ENCODE measurements around the gene TAF7. TPM values are rescaled to one million over a fixed set of nuclear protein-coding genes. Genes with fewer than 3 reads are reported as not detected.
"Not testable (repeated sequence)": the region's sequence is repeated elsewhere in the genome, so short reads cannot be mapped to it uniquely, and the experiment has no call there.

The TAF7 gene
- polyA plus RNA-seq, 1 donor: 88.9 TPM

DNA sequence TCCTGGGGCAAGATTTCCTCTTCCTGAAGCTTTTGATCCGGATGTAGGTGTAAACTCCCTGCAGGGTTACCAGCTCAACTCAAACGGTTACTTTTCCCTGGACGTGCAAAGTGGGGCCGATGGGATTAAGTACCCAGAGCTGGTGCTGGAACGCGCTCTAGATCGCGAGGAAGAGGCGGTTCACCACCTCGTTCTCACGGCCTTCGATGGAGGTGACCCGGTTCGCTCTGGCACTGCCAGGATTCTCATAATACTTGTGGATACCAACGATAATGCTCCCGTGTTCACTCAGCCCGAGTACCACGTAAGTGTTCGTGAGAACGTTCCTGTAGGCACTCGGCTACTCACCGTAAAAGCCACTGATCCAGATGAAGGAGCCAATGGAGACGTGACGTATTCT lies 35.1 kb upstream of the TAF7 start:
- H3K9me3 ChIP-seq (ENCODE audit: control insufficient read depth, low read depth, low read length): peaks cover 37% of the 10 kb centered on the region
- H3K4me1 ChIP-seq (ENCODE audit: control insufficient read depth, insufficient read depth, low read length): no peaks in the 10 kb centered on the region
- H3K27ac ChIP-seq (ENCODE audit: low read length): no peak overlapping the region
- DNase-seq: no peak
- H3K4me3 ChIP-seq (ENCODE audit: low read length): no peak overlapping the region
- peaks cover 36% of the 10 kb centered on the region for H3K27me3 ChIP-seq (ENCODE audit: control insufficient read depth, insufficient read depth, low read length)
- WGBS (ENCODE audit: insufficient coverage, low lambda C conversion rate): no CpG with 5 or more reads among the region's 24 CpGs
- no peaks in the 10 kb centered on the region for H3K36me3 ChIP-seq (ENCODE audit: control insufficient read depth, insufficient read depth, low read length)

DNA sequence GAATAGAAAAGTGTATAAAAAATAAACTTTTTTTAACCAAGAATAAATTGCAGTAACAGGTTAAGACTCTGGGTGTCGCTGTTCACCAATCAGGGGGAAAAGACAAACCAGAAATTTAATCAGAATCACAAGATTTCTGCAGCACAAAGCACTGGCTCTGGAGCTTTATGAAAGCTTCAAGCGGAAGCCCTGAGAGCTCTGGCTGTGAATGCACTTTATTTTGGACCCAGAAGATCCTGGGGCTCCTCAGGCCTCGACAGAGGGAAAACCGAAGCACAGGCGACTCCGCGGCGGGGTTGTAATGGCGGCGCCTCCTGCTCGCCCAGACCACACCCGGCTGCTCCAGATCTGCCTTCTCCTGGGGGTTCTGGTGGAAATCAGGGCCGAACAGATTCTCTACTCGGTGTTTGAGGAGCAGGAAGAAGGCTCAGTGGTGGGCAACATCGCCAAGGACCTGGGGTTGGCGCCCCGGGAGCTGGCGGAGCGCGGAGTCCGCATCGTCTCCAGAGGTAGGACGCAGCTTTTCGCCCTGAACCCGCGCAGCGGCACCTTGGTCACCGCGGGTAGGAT lies 34.4 kb upstream of the TAF7 start, which contains the start of gene PCDHGA4:
PCDHGA4 (plus strand) TSS at position 122 of the 570 bp plus-strand sequence; CDS start at position 209, 87 bp downstream.
- peaks cover 39% of the 10 kb centered on the region for H3K9me3 ChIP-seq (ENCODE audit: control insufficient read depth, low read depth, low read length)
- H3K4me1 ChIP-seq (ENCODE audit: control insufficient read depth, insufficient read depth, low read length): no peaks in the 10 kb centered on the region
- no peak for DNase-seq
- WGBS (ENCODE audit: insufficient coverage, low lambda C conversion rate): 0% methylated on average over 1 of the region's 29 CpGs
- no peak within 1 kb of the TSS for H3K4me3 ChIP-seq (ENCODE audit: low read length)
- H3K27me3 ChIP-seq (ENCODE audit: control insufficient read depth, insufficient read depth, low read length): peaks cover 36% of the 10 kb centered on the region
- H3K36me3 ChIP-seq (ENCODE audit: control insufficient read depth, insufficient read depth, low read length): no peaks in the 10 kb centered on the region
- no peak within 1 kb of the TSS for H3K27ac ChIP-seq (ENCODE audit: low read length)

- no peaks in the 10 kb centered on the region for H3K36me3 ChIP-seq (ENCODE audit: control insufficient read depth, insufficient read depth, low read length)
- H3K9me3 ChIP-seq (ENCODE audit: control insufficient read depth, low read depth, low read length): peaks cover 31% of the 10 kb centered on the region
- H3K27ac ChIP-seq (ENCODE audit: low read length): no peak overlapping the region
- H3K4me3 ChIP-seq (ENCODE audit: low read length): no peak overlapping the region
- peaks cover 35% of the 10 kb centered on the region for H3K27me3 ChIP-seq (ENCODE audit: control insufficient read depth, insufficient read depth, low read length)
- DNase-seq: no peak
- WGBS (ENCODE audit: insufficient coverage, low lambda C conversion rate): no CpG with 5 or more reads among the region's 36 CpGs
- H3K4me1 ChIP-seq (ENCODE audit: control insufficient read depth, insufficient read depth, low read length): no peaks in the 10 kb centered on the region
These were observed 31.0 kb upstream of the TAF7 start for GRCh38 chr5:141351591-141351990.

DNA sequence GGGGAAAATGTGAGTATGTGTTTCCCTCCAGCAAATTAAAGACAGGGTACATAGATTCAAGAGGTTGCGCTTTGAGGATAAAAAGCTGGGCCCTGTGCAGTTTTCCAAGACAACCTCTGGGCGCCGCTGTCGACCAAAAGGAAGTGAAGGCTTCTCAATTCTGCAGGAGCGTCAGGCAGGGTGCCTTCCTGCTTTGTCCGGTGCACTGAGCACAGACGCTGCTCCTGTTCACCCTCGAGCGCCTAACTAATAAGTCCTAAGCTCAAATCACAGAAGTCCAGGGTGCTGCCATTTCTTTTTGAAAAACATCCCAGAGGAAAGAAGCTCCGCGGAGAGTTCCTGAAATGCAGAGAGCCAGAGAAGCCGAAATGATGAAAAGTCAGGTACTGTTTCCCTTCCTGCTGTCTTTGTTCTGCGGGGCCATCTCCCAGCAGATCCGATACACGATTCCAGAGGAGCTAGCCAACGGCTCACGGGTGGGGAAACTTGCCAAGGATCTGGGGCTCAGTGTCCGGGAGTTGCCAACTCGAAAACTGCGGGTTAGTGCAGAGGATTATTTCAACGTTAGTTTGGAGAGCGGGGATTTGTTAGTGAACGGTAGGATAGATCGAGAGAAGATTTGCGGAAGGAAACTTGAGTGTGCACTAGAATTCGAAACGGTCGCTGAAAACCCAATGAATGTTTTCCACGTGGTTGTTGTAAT lies 29.5 kb upstream of the TAF7 start, which contains the start of gene PCDHGB1:
PCDHGB1 (plus strand) TSS at position 183 of the 703 bp plus-strand sequence; CDS start at position 345, 162 bp downstream.
- peaks cover 31% of the 10 kb centered on the region for H3K27me3 ChIP-seq (ENCODE audit: control insufficient read depth, insufficient read depth, low read length)
- H3K4me1 ChIP-seq (ENCODE audit: control insufficient read depth, insufficient read depth, low read length): no peaks in the 10 kb centered on the region
- DNase-seq: no peak
- H3K9me3 ChIP-seq (ENCODE audit: control insufficient read depth, low read depth, low read length): peaks cover 33% of the 10 kb centered on the region
- WGBS (ENCODE audit: insufficient coverage, low lambda C conversion rate): 60% methylated on average over 1 of the region's 29 CpGs
- no peak within 1 kb of the TSS for H3K4me3 ChIP-seq (ENCODE audit: low read length)
- H3K27ac ChIP-seq (ENCODE audit: low read length): no peak within 1 kb of the TSS
- H3K36me3 ChIP-seq (ENCODE audit: control insufficient read depth, insufficient read depth, low read length): no peaks in the 10 kb centered on the region

GRCh38 chr5:141346017-141346416 lies 25.4 kb upstream of the TAF7 start:
- no CpG with 5 or more reads among the region's 35 CpGs for WGBS (ENCODE audit: insufficient coverage, low lambda C conversion rate)
- H3K27me3 ChIP-seq (ENCODE audit: control insufficient read depth, insufficient read depth, low read length): peaks cover 28% of the 10 kb centered on the region

DNA sequence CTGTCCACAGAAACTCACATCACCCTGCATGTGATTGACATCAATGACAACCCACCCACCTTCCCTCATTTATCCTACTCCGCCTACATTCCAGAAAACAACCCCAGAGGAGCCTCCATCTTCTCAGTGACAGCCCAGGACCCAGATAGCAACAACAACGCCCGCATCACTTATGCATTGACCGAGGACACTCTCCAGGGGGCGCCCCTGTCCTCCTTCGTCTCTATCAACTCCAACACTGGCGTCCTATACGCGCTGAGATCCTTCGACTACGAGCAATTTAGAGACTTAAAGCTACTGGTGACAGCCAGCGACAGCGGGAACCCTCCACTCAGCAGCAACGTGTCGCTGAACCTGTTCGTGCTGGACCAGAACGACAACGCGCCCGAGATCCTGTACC lies 24.7 kb upstream of the TAF7 start:
- Histone ChIP-seq H3K4me3 (ENCODE audit: low read length) (no peak overlapping the region), H3K36me3 (ENCODE audit: control insufficient read depth, insufficient read depth, low read length) (no peaks in the 10 kb centered on the region), H3K4me1 (ENCODE audit: control insufficient read depth, insufficient read depth, low read length) (no peaks in the 10 kb centered on the region), H3K27me3 (ENCODE audit: control insufficient read depth, insufficient read depth, low read length) (peaks cover 25% of the 10 kb centered on the region), H3K27ac (ENCODE audit: low read length) (no peak overlapping the region), H3K9me3 (ENCODE audit: control insufficient read depth, low read depth, low read length) (peaks cover 33% of the 10 kb centered on the region)
- DNase-seq: no peak
- no CpG with 5 or more reads among the region's 20 CpGs for WGBS (ENCODE audit: insufficient coverage, low lambda C conversion rate)

More at GRCh38 chr5:141346017-141346416, 25.4 kb upstream of the TAF7 start:
- H3K27ac ChIP-seq (ENCODE audit: low read length); DNase-seq; H3K4me1 ChIP-seq (ENCODE audit: control insufficient read depth, insufficient read depth, low read length); H3K4me3 ChIP-seq (ENCODE audit: low read length); H3K36me3 ChIP-seq (ENCODE audit: control insufficient read depth, insufficient read depth, low read length): not testable (repeated sequence)
- peaks cover 27% of the 10 kb centered on the region for H3K9me3 ChIP-seq (ENCODE audit: control insufficient read depth, low read depth, low read length)

DNA sequence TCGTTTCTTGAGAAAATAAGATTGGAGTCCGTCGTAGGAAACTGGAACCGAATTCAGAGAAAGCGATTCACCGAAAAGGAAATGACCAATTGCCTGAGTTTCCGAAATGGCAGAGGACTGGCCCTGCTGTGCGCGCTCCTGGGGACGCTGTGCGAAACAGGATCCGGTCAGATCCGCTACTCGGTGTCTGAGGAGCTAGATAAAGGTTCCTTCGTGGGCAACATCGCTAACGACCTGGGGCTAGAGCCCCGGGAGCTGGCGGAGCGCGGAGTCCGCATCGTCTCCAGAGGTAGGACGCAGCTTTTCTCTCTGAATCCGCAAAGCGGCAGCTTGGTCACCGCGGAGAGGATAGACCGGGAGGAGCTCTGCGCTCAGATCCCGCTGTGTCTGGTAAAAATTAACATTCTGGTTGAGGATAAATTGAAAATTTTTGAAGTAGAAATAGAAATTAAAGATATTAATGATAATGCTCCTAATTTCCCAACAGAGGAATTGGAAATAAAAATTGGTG lies 23.4 kb upstream of the TAF7 start:
- no peak overlapping the region for H3K4me3 ChIP-seq (ENCODE audit: low read length)
- H3K27me3 ChIP-seq (ENCODE audit: control insufficient read depth, insufficient read depth, low read length): peaks cover 28% of the 10 kb centered on the region
- 34% methylated on average over 7 of the region's 31 CpGs for WGBS (ENCODE audit: insufficient coverage, low lambda C conversion rate)

GRCh38 chr5:141343242-141343952 lies 22.8 kb upstream of the TAF7 start, which contains the start of gene PCDHGA3:
TSS of gene PCDHGA3 (plus strand) at chr5:141343829. CDS start at chr5:141344034, 205 bp downstream.
- DNase-seq: no peak
- 0% methylated on average over 1 of the region's 9 CpGs for WGBS (ENCODE audit: insufficient coverage, low lambda C conversion rate)
- Histone ChIP-seq H3K36me3 (ENCODE audit: control insufficient read depth, insufficient read depth, low read length) (no peaks in the 10 kb centered on the region), H3K27me3 (ENCODE audit: control insufficient read depth, insufficient read depth, low read length) (peaks cover 32% of the 10 kb centered on the region), H3K4me3 (ENCODE audit: low read length) (no peak within 1 kb of the TSS), H3K4me1 (ENCODE audit: control insufficient read depth, insufficient read depth, low read length) (no peaks in the 10 kb centered on the region), H3K9me3 (ENCODE audit: control insufficient read depth, low read depth, low read length) (peaks cover 35% of the 10 kb centered on the region), H3K27ac (ENCODE audit: low read length) (no peak within 1 kb of the TSS)

More for the DNA sequence above, 23.4 kb upstream of the TAF7 start:
- Histone ChIP-seq H3K4me1 (ENCODE audit: control insufficient read depth, insufficient read depth, low read length) (no peaks in the 10 kb centered on the region), H3K36me3 (ENCODE audit: control insufficient read depth, insufficient read depth, low read length) (no peaks in the 10 kb centered on the region), H3K9me3 (ENCODE audit: control insufficient read depth, low read depth, low read length) (peaks cover 33% of the 10 kb centered on the region), H3K27ac (ENCODE audit: low read length) (no peak overlapping the region)
- no peak for DNase-seq

- Histone ChIP-seq H3K4me1 (ENCODE audit: control insufficient read depth, insufficient read depth, low read length) (no peaks in the 10 kb centered on the region), H3K36me3 (ENCODE audit: control insufficient read depth, insufficient read depth, low read length) (no peaks in the 10 kb centered on the region), H3K9me3 (ENCODE audit: control insufficient read depth, low read depth, low read length) (peaks cover 35% of the 10 kb centered on the region), H3K27ac (ENCODE audit: low read length) (no peak overlapping the region), H3K4me3 (ENCODE audit: low read length) (no peak overlapping the region), H3K27me3 (ENCODE audit: control insufficient read depth, insufficient read depth, low read length) (peaks cover 34% of the 10 kb centered on the region)
- no peak for DNase-seq
- no CpG with 5 or more reads among the region's 1 CpG for WGBS (ENCODE audit: insufficient coverage, low lambda C conversion rate)
These were observed 22.2 kb upstream of the TAF7 start for GRCh38 chr5:141342773-141343172.

DNA sequence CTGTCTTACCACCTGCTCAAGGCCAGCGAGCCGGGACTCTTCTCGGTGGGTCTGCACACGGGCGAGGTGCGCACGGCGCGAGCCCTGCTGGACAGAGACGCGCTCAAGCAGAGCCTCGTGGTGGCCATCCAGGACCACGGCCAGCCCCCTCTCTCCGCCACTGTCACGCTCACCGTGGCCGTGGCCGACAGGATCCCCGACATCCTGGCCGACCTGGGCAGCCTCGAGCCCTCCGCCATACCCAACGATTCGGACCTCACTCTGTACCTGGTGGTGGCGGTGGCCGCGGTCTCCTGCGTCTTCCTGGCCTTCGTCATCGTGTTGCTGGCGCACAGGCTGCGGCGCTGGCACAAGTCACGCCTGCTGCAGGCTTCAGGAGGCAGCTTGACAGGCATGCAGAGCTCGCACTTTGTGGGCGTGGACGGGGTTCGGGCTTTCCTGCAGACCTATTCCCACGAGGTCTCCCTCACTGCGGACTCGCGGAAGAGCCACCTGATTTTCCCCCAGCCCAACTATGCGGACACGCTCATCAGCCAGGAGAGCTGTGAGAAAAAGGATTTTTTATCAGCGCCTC lies 20.3 kb upstream of the TAF7 start:
- Histone ChIP-seq H3K9me3 (ENCODE audit: control insufficient read depth, low read depth, low read length) (peaks cover 31% of the 10 kb centered on the region), H3K27me3 (ENCODE audit: control insufficient read depth, insufficient read depth, low read length) (peaks cover 34% of the 10 kb centered on the region)
- H3K27ac ChIP-seq (ENCODE audit: low read length); H3K4me1 ChIP-seq (ENCODE audit: control insufficient read depth, insufficient read depth, low read length); H3K4me3 ChIP-seq (ENCODE audit: low read length); DNase-seq; H3K36me3 ChIP-seq (ENCODE audit: control insufficient read depth, insufficient read depth, low read length): not testable (repeated sequence)
- no CpG with 5 or more reads among the region's 45 CpGs for WGBS (ENCODE audit: insufficient coverage, low lambda C conversion rate)
